Measurements from ENCODE around the gene KANK2. TPM values are rescaled to one million over a fixed set of nuclear protein-coding genes. Genes with fewer than 3 reads are reported as not detected.
"Not testable (repeated sequence)": the region's sequence is repeated elsewhere in the genome, so short reads cannot be mapped to it uniquely, and the experiment has no call there.

The KANK2 gene
- total and polyA plus RNA-seq, 2 experiments from 2014 or later, result 15.9 to 65.4 TPM

GRCh38 chr19:11164296-11164695, 33.0 kb downstream of the KANK2 start (continued):
- TF ChIP-seq ZNF462 (CRISPR knock-in tag; IDR thresholded peaks at IDR 0.05) (no peak), ZNF114 (CRISPR knock-in tag; IDR thresholded peaks at IDR 0.05) (no peak), JUNB (IDR thresholded peaks at IDR 0.05; ENCODE audit: unreplicated experiment) (no peak), EZH2phosphoT487 (IDR thresholded peaks at IDR 0.05; ENCODE audit: unreplicated experiment) (no peak), REST (IDR thresholded peaks at IDR 0.05; ENCODE audit: unreplicated experiment) (no peak), ETS1 (IDR thresholded peaks at IDR 0.05) (no peak), EZH2 (IDR thresholded peaks at IDR 0.05; ENCODE audit: low read depth, unreplicated experiment) (no peak)

GRCh38 chr19:11160440-11160768, 36.9 kb downstream of the KANK2 start:
- H3K9me3 Mint-ChIP-seq; H2AFZ ChIP-seq; H3K4me2 ChIP-seq; ATAC-seq; H3K4me1 ChIP-seq (ENCODE audit: insufficient read depth); H3K27ac ChIP-seq (ENCODE audit: low read depth); H4K20me1 ChIP-seq (replicated peaks; ENCODE audit: insufficient read depth); H3K27me3 ChIP-seq (ENCODE audit: insufficient read depth); H3K36me3 Mint-ChIP-seq (ENCODE audit: low read depth); DNase-seq (ENCODE audit: low spot score); H3K27ac Mint-ChIP-seq; H3K79me2 ChIP-seq (replicated peaks; ENCODE audit: insufficient read depth); H3K4me1 Mint-ChIP-seq; H3K4me3 Mint-ChIP-seq; H3K9me2 ChIP-seq (ENCODE audit: insufficient read depth); H3K36me3 ChIP-seq (ENCODE audit: insufficient read depth); H3K4me3 ChIP-seq: not testable (repeated sequence)
- H3K27me3 Mint-ChIP-seq (ENCODE audit: insufficient read depth, low read depth, poor library complexity), result peaks cover 16% of the 10 kb centered on the region
- H3F3A ChIP-seq (replicated peaks; ENCODE audit: low read depth), result peaks cover 14% of the 10 kb centered on the region; the same call in 1 of the 2 replicates

Data from GM23338 (cell line).